ENCODE data around the gene CFAP74. TPM values are rescaled to one million over a fixed set of nuclear protein-coding genes. Genes with fewer than 3 reads are reported as not detected.

The CFAP74 gene
- total RNA-seq, 1 experiment from 2014 or later, result 0.28 TPM

- no peak overlapping the region for H3K23ac ChIP-seq (ENCODE audit: insufficient read length, low read depth, low read length)
- H3T11ph ChIP-seq (ENCODE audit: low read length), result no peak overlapping the region
- no peaks in the 10 kb centered on the region for H4K20me1 ChIP-seq (ENCODE audit: control insufficient read depth, insufficient read depth, insufficient read length)
- H3K14ac ChIP-seq (ENCODE audit: insufficient read depth, low read length), result no peak overlapping the region
- H3K27ac ChIP-seq (ENCODE audit: insufficient read length, low read depth, low read length), result no peak overlapping the region
- no peak overlapping the region for H2BK15ac ChIP-seq (ENCODE audit: low read depth, low read length)
- H2BK20ac ChIP-seq (ENCODE audit: low read depth, low read length, poor library complexity, severe bottlenecking), result no peak overlapping the region
- H3K4me3 Mint-ChIP-seq, result no peak overlapping the region
- no peaks in the 10 kb centered on the region for H3K9me3 ChIP-seq (ENCODE audit: control insufficient read depth, low read depth, low read length)
- WGBS (ENCODE audit: extremely low coverage, insufficient read length, low lambda C conversion rate), result no CpG with 5 or more reads among the region's 13 CpGs
- H3K4me1 Mint-ChIP-seq, result peaks cover 11% of the 10 kb centered on the region in 2 experiments
- H4K91ac ChIP-seq (ENCODE audit: insufficient read length, low read depth, low read length), result no peak overlapping the region
- H3K56ac ChIP-seq (ENCODE audit: insufficient read length, low read depth, low read length), result no peak overlapping the region
- no peaks in the 10 kb centered on the region for H3K36me3 Mint-ChIP-seq (ENCODE audit: insufficient read depth in 1 of 3, low read depth in 3 of 3)
- DNase-seq, result peak; percentile 26
- H4K8ac ChIP-seq (replicated peaks; ENCODE audit: insufficient read length, low read depth, low read length), result no peak overlapping the region
- H3K79me1 ChIP-seq (ENCODE audit: insufficient read depth, low read depth, low read length, poor library complexity, severe bottlenecking), result no peaks in the 10 kb centered on the region
- H2AK5ac ChIP-seq (ENCODE audit: insufficient read length, low read length), result no peak overlapping the region
- no peak overlapping the region for H4K5ac ChIP-seq (ENCODE audit: insufficient read length, low read depth, low read length)
- H2AFZ ChIP-seq (ENCODE audit: low read length), result no peak overlapping the region
- no peak overlapping the region for H3K18ac ChIP-seq (ENCODE audit: insufficient read length, low read depth, low read length)
- no peak overlapping the region for H3K4me2 ChIP-seq (ENCODE audit: insufficient read depth, insufficient read length, low read length)
- H3K4ac ChIP-seq (ENCODE audit: low read depth, low read length), result no peak overlapping the region
- H3K79me2 ChIP-seq (ENCODE audit: insufficient read depth, low read length), result no peaks in the 10 kb centered on the region
- H2BK12ac ChIP-seq (ENCODE audit: insufficient read length, low read depth, low read length), result no peak overlapping the region
- H2BK120ac ChIP-seq (ENCODE audit: low read depth, low read length, poor library complexity, severe bottlenecking), result no peak overlapping the region
- H3K9ac ChIP-seq (ENCODE audit: extremely low read depth, insufficient read length, low read length), result no peak overlapping the region
- H3K27me3 ChIP-seq (ENCODE audit: insufficient read depth, low read length), result no peaks in the 10 kb centered on the region
- H2BK5ac ChIP-seq (ENCODE audit: insufficient read length, low read length), result no peak overlapping the region
- H3K23me2 ChIP-seq (ENCODE audit: insufficient read length, low read depth, low read length, poor library complexity, severe bottlenecking), result no peaks in the 10 kb centered on the region
- H3K27ac Mint-ChIP-seq, result no peak overlapping the region
- TF ChIP-seq CTCF (conservative IDR thresholded peaks at IDR 0.05), result no peak
- peaks cover 6% of the 10 kb centered on the region in 2 experiments; a peak in 3 of 5 replicates for H3K9me3 Mint-ChIP-seq
- peaks cover under 1% of the 10 kb centered on the region; the same call in 1 of the 2 replicates for H3K27me3 Mint-ChIP-seq (ENCODE audit: low read depth)
- no peaks in the 10 kb centered on the region for H3K4me1 ChIP-seq (ENCODE audit: insufficient read depth, low read length)
Observed at GRCh38 chr1:1901641-1902294, 101.8 kb downstream of the CFAP74 start.
